H1 (cell line): Measurements from ENCODE around the gene MORC2. TPM values are rescaled to one million over a fixed set of nuclear protein-coding genes. Genes with fewer than 3 reads are reported as not detected.

ENCODE experiments used
- CTCF ChIA-PET: fragments of 300-600 bp; sonication (Branson Sonifier 250); formaldehyde crosslinking; loops from one replicate; lab custom pipeline; 2021; ENCODE audit not compliant: partially characterized antibody; lab: Charles Lee
- POLR2A ChIA-PET: fragments of 300-600 bp; sonication (Branson Sonifier 250); formaldehyde crosslinking; loops from one replicate; lab custom pipeline; 2021; ENCODE audit warnings: inconsistent platforms; ENCODE audit not compliant: partially characterized antibody; lab: Charles Lee
- DNase-seq, 2 experiments: peaks; one replicate each; pipeline versions ENCODE4 v3.0.0 to v3.0.0-alpha.2; 2010 to 2022; ENCODE audit warnings: low spot score in 2 of 2, low read depth in 1 of 2, mixed read lengths in 1 of 2
- FAIRE-seq: peaks from 2 replicates; lab custom pipeline; 2011; peaks lifted over from hg19 to GRCh38; lab: Jason Lieb, UNC
- H2AFZ ChIP-seq: 2 replicates; pipeline ENCODE4 v1.8.1; 2012; ENCODE audit warnings: low read length, inconsistent platforms
- H2AK5ac ChIP-seq: 2 replicates; pipeline ENCODE4 v1.6.1; 2013; ENCODE audit warnings: low read depth, low read length
- H2BK120ac ChIP-seq: replicated peaks from 2 replicates; pipeline ENCODE3; 2013; ENCODE audit warnings: low read depth, low read length, inconsistent platforms
- H2BK12ac ChIP-seq: 2 replicates; pipeline ENCODE4 v1.6.1; 2013; ENCODE audit warnings: low read depth, low read length
- H2BK15ac ChIP-seq: 2 replicates; pipeline ENCODE4 v1.6.1; 2013; ENCODE audit warnings: low read length
- H2BK20ac ChIP-seq: 2 replicates; pipeline ENCODE4 v1.6.1; 2013; ENCODE audit warnings: low read length
- H2BK5ac ChIP-seq: 2 replicates; pipeline ENCODE4 v1.6.1; 2013; ENCODE audit warnings: low read depth, low read length
- H3K14ac ChIP-seq: 2 replicates; pipeline ENCODE4 v1.6.1; 2013; ENCODE audit warnings: inconsistent platforms; ENCODE audit not compliant: insufficient read length
- H3K18ac ChIP-seq: 2 replicates; pipeline ENCODE4 v1.6.1; 2013; ENCODE audit warnings: low read length; ENCODE audit errors: extremely low read depth
- H3K23ac ChIP-seq: 2 replicates; pipeline ENCODE4 v1.6.1; 2013; ENCODE audit warnings: inconsistent platforms; ENCODE audit not compliant: insufficient read length
- H3K23me2 ChIP-seq: 2 replicates; pipeline ENCODE4 v1.6.1; 2013; ENCODE audit warnings: low read depth, low read length
- H3K27ac ChIP-seq: 2 replicates; pipeline ENCODE4 v1.6.1; 2011; ENCODE audit warnings: low read depth, low read length, inconsistent platforms
- H3K27me3 ChIP-seq, 4 experiments: replicated peaks in 1 of 4; 1 replicate in 1 of 4; 2 replicates in 3 of 4; pipeline versions ENCODE4 v1.6.1 to v1.8.1; 2011 to 2013; ENCODE audit warnings: low read length in 3 of 4, mild to moderate bottlenecking in 3 of 4, inconsistent platforms in 2 of 4, mixed read lengths in 2 of 4, moderate library complexity in 1 of 4; ENCODE audit not compliant: control insufficient read depth in 3 of 4, insufficient read depth in 3 of 4; ENCODE audit errors: extremely low read depth in 1 of 4
- H3K36me3 ChIP-seq, 4 experiments: 2 replicates each; pipeline versions ENCODE4 v1.6.1 to v1.8.1; 2011 to 2013; ENCODE audit warnings: mild to moderate bottlenecking in 4 of 4, low read length in 3 of 4, moderate library complexity in 2 of 4, control low read depth in 1 of 4, inconsistent platforms in 1 of 4; ENCODE audit not compliant: insufficient read depth in 4 of 4, control insufficient read depth in 2 of 4
- H3K4ac ChIP-seq: replicated peaks from 2 replicates; pipeline ENCODE3; 2013; ENCODE audit warnings: low read length, low read depth, mixed read lengths, inconsistent platforms; ENCODE audit not compliant: insufficient read length
- H3K4me1 ChIP-seq, 4 experiments: replicated peaks in 1 of 4; 1 replicate in 1 of 4; 2 replicates in 3 of 4; pipeline versions ENCODE4 v1.6.1 to v1.8.1; 2011 to 2013; ENCODE audit warnings: low read length in 3 of 4, inconsistent platforms in 2 of 4, mixed read lengths in 1 of 4; ENCODE audit not compliant: insufficient read depth in 4 of 4, control insufficient read depth in 3 of 4
- H3K4me2 ChIP-seq, 2 experiments: 2 replicates each; pipeline versions ENCODE4 v1.6.1 to v1.8.1; 2011 to 2013; ENCODE audit warnings: low read depth in 2 of 2, low read length in 2 of 2, control low read depth in 1 of 2, inconsistent platforms in 1 of 2, mild to moderate bottlenecking in 1 of 2; ENCODE audit not compliant: insufficient read depth in 1 of 2
- H3K4me3 ChIP-seq, 4 experiments: fragments of 200-600, 300-600 bp in 1 of 4; sonication (generic), shearing (Covaris generic), sonication (Bioruptor Twin) in 1 of 4; 2 replicates each; pipeline versions ENCODE4 v1.5.1 to v1.8.1; 2011 to 2016; ENCODE audit warnings: low read length in 4 of 4, low read depth in 3 of 4, control low read depth in 2 of 4, inconsistent platforms in 2 of 4, mild to moderate bottlenecking in 2 of 4, mixed read lengths in 1 of 4, moderate library complexity in 1 of 4; ENCODE audit not compliant: insufficient read depth in 2 of 4; ENCODE audit errors: extremely low read depth in 1 of 4
- H3K56ac ChIP-seq: replicated peaks from 2 replicates; pipeline ENCODE3; 2013; ENCODE audit warnings: low read depth, mild to moderate bottlenecking, mixed read lengths, low read length, inconsistent platforms; ENCODE audit not compliant: insufficient read length
- H3K79me1 ChIP-seq: 2 replicates; pipeline ENCODE4 v1.6.1; 2013; ENCODE audit warnings: low read depth, low read length, control low read depth
- H3K79me2 ChIP-seq, 2 experiments: 2 replicates each; pipeline versions ENCODE4 v1.6.1 to v1.8.1; 2012 to 2013; ENCODE audit warnings: low read length in 2 of 2, mild to moderate bottlenecking in 2 of 2, inconsistent platforms in 1 of 2; ENCODE audit not compliant: insufficient read depth in 2 of 2, control insufficient read depth in 1 of 2
- H3K9ac ChIP-seq, 4 experiments: replicated peaks in 1 of 4; 1 replicate in 1 of 4; 2 replicates in 3 of 4; pipeline versions ENCODE4 v1.6.1 to v1.8.1; 2011 to 2013; ENCODE audit warnings: low read depth in 3 of 4, low read length in 3 of 4, control low read depth in 2 of 4, mild to moderate bottlenecking in 2 of 4, moderate library complexity in 2 of 4, inconsistent platforms in 1 of 4; ENCODE audit errors: extremely low read depth in 1 of 4
- H3K9me3 ChIP-seq, 2 experiments: 2 replicates each; pipeline versions ENCODE4 v1.6.1 to v1.8.1; 2012 to 2013; ENCODE audit warnings: mild to moderate bottlenecking in 2 of 2, moderate library complexity in 2 of 2, control low read depth in 1 of 2, inconsistent platforms in 1 of 2, low read depth in 1 of 2, low read length in 1 of 2, mixed read lengths in 1 of 2; ENCODE audit not compliant: insufficient read depth in 2 of 2
- H4K20me1 ChIP-seq, 2 experiments: replicated peaks in 1 of 2; 2 replicates each; pipeline versions ENCODE3 to v1.8.1; 2011 to 2013; ENCODE audit warnings: inconsistent platforms in 2 of 2, low read length in 2 of 2, mild to moderate bottlenecking in 1 of 2; ENCODE audit not compliant: insufficient read depth in 2 of 2, control insufficient read depth in 1 of 2
- H4K5ac ChIP-seq: 2 replicates; pipeline ENCODE4 v1.6.1; 2013; ENCODE audit warnings: low read length, low read depth, mixed read lengths, inconsistent platforms; ENCODE audit not compliant: insufficient read length
- H4K8ac ChIP-seq: 2 replicates; pipeline ENCODE4 v1.8.0; 2013; ENCODE audit warnings: mild to moderate bottlenecking, moderate library complexity, low read length, inconsistent platforms; ENCODE audit not compliant: insufficient read depth; ENCODE audit errors: extremely low read depth
- H4K91ac ChIP-seq: replicated peaks from 2 replicates; pipeline ENCODE3; 2013; ENCODE audit warnings: low read length, mixed read lengths, inconsistent platforms; ENCODE audit not compliant: insufficient read length
- BRCA1 ChIP-seq: IDR thresholded peaks from 2 replicates; pipeline ENCODE4 v1.6.1; 2012; ENCODE audit warnings: low read depth, low read length, improper control_type of control experiment
- CREB1 ChIP-seq: IDR thresholded peaks from 2 replicates; pipeline ENCODE4 v1.6.1; 2012; ENCODE audit warnings: inconsistent platforms
- KDM5A ChIP-seq: fragments of 200-600 bp; IDR thresholded peaks from 2 replicates; pipeline ENCODE4 v1.7.1; 2012; ENCODE audit warnings: mild to moderate bottlenecking, low read length, inconsistent platforms, mixed read lengths
- MAFK ChIP-seq: IDR thresholded peaks from 2 replicates; pipeline ENCODE4 v1.6.1; 2012; ENCODE audit warnings: low read depth, mild to moderate bottlenecking, improper control_type of control experiment, low read length
- NRF1 ChIP-seq: IDR thresholded peaks from 2 replicates; pipeline ENCODE4 v1.6.1; 2011; ENCODE audit warnings: mild to moderate bottlenecking, low read depth, low read length, improper control_type of control experiment
- POU5F1 ChIP-seq: IDR thresholded peaks from 2 replicates; pipeline ENCODE4 v1.6.1; 2011; ENCODE audit warnings: low read depth, mild to moderate bottlenecking, low read length, moderate library complexity
- RFX5 ChIP-seq: IDR thresholded peaks from 2 replicates; pipeline ENCODE4 v1.6.1; 2011; ENCODE audit warnings: low read depth, low read length, improper control_type of control experiment, borderline replicate concordance
- SAP30 ChIP-seq: fragments of 300-600 bp; sonication (generic); IDR thresholded peaks from 2 replicates; pipeline ENCODE4 v1.7.1; 2012; ENCODE audit warnings: low read length, moderate library complexity, mild to moderate bottlenecking, inconsistent platforms; ENCODE audit not compliant: insufficient read depth, insufficient replicate concordance
- SP2 ChIP-seq: IDR thresholded peaks from 2 replicates; pipeline ENCODE4 v1.6.1; 2012; ENCODE audit warnings: mild to moderate bottlenecking, low read length, inconsistent platforms
- SP4 ChIP-seq: IDR thresholded peaks from 2 replicates; pipeline ENCODE4 v1.6.1; 2012; ENCODE audit warnings: low read length, inconsistent platforms
- WGBS, 2 experiments: shearing (Covaris generic) in 1 of 2; methylation state at CpG; one replicate each; pipeline versions ENCODE4 v1.1.6 to v1.1.7; 2013 to 2015; ENCODE audit warnings: low lambda C conversion rate in 2 of 2, mixed read lengths in 2 of 2, inconsistent platforms in 1 of 2, low coverage in 1 of 2, missing lambda C conversion rate in 1 of 2; ENCODE audit not compliant: insufficient replicate concordance in 2 of 2, insufficient coverage in 1 of 2, insufficient read length in 1 of 2; ENCODE audit errors: extremely low coverage in 1 of 2, missing lambda C conversion rate in 1 of 2; 5-methylcytosine and 5-hydroxymethylcytosine counted together
- polyA plus RNA-seq, 7 experiments: library from polyadenylated mRNA; depleted of rRNA in 3 of 7; stranded (reverse) in 5 of 7; unstranded in 2 of 7; fragments of >200 nt in 5 of 7; fragments of 200-250 nt in 2 of 7; gene quantifications; 1 replicate in 5 of 7; 2 replicates in 1 of 7; 4 replicates in 1 of 7; pipeline versions ENCODE4 v1.2.1 to v1.2.3, GENCODE V29; 2011 to 2013; ENCODE audit warnings: missing spikeins in 2 of 7, mixed read lengths in 2 of 7
- total RNA-seq: library from RNA; stranded (reverse); fragmentation: NEBNext Ultra II Directional; extraction: Animal tissue kit (Norgen Biotek cat#: 25700); gene quantifications from 2 replicates; pipeline ENCODE4 v1.2.1, GENCODE V29; 2021

The MORC2 gene
- total and polyA plus RNA-seq, 2 of the 8 experiments (the other 6 are each of a cell fraction or from before 2014, with no cell fraction given), result 15.4 to 68.0 TPM

- FAIRE-seq (no peak), DNase-seq (peak in 1 of 2 experiments; percentile 22)
- no peak overlapping the region for H4K8ac ChIP-seq
- no peak overlapping the region for H3K56ac ChIP-seq
- no peak overlapping the region for H2BK5ac ChIP-seq
- H3K4me2 ChIP-seq, result no peak overlapping the region
- H3K4me1 ChIP-seq, result no peaks in the 10 kb centered on the region
- no peak overlapping the region for H3K27ac ChIP-seq
- no peak overlapping the region for H2BK12ac ChIP-seq
- H3K4ac ChIP-seq, result no peak overlapping the region
- H2BK120ac ChIP-seq, result no peak overlapping the region
- peaks cover 0 to 7% (median 0%) of the 10 kb centered on the region in 4 experiments; a peak in 2 of 8 replicates for H3K36me3 ChIP-seq
- H3K18ac ChIP-seq, result no peak overlapping the region
- no peak overlapping the region for H2BK15ac ChIP-seq
- no peak overlapping the region for H3K14ac ChIP-seq
- H3K79me2 ChIP-seq, result no peaks in the 10 kb centered on the region
- H2AK5ac ChIP-seq, result no peak overlapping the region
- H3K23ac ChIP-seq, result no peak overlapping the region
- no peaks in the 10 kb centered on the region for H3K23me2 ChIP-seq
- H4K5ac ChIP-seq, result no peak overlapping the region
- ChIA-PET CTCF (interaction anchor here (1.0 to 6.2 kb wide), 10 partner anchors 9 to 165 kb away, joined by 3 to 58 read pairs (median 8); no protein-coding TSS in a partner anchor), POLR2A (interaction anchor here (1.8 kb wide), 1 partner anchor 13 kb away, joined by 4 read pairs; no protein-coding TSS in a partner anchor)
- H2BK20ac ChIP-seq, result no peak overlapping the region
- H3K9ac ChIP-seq, result no peak overlapping the region
- TF ChIP-seq KDM5A (no peak), RFX5 (no peak), MAFK (no peak), NRF1 (no peak), SAP30 (no peak), SP2 (no peak), SP4 (no peak), CREB1 (no peak), POU5F1 (no peak), BRCA1 (no peak)
- no peak overlapping the region for H3K4me3 ChIP-seq
- no peaks in the 10 kb centered on the region for H3K27me3 ChIP-seq
- no peak overlapping the region for H4K91ac ChIP-seq
- 81% methylated on average over 7 of the region's 7 CpGs; no CpG with 5 or more reads in 1 of the 2 experiments for WGBS, 2 experiments
- H4K20me1 ChIP-seq, result peaks cover 0 to 2% of the 10 kb centered on the region in 2 experiments
- H2AFZ ChIP-seq, result no peak overlapping the region
- H3K9me3 ChIP-seq, result peaks cover 0 to 3% of the 10 kb centered on the region in 2 experiments; a peak in 1 of 4 replicates
- no peaks in the 10 kb centered on the region; the same call in 1 of the 2 replicates for H3K79me1 ChIP-seq
Measured at GRCh38 chr22:30918761-30919160, 49.8 kb downstream of the MORC2 start.
